GM19351 (cell line): ENCODE measurements around the gene SYCE1.
"Not testable (repeated sequence)": the region's sequence is repeated elsewhere in the genome, so short reads cannot be mapped to it uniquely, and the experiment has no call there.

Experiments used
- ATAC-seq: cut with Tn5 transposase; IDR thresholded peaks from one replicate; pipeline ENCODE4 v1.9.1; 2021; ENCODE audit warnings: mild to moderate bottlenecking, moderate library complexity; ENCODE audit not compliant: unreplicated experiment

The SYCE1 gene, protein sequence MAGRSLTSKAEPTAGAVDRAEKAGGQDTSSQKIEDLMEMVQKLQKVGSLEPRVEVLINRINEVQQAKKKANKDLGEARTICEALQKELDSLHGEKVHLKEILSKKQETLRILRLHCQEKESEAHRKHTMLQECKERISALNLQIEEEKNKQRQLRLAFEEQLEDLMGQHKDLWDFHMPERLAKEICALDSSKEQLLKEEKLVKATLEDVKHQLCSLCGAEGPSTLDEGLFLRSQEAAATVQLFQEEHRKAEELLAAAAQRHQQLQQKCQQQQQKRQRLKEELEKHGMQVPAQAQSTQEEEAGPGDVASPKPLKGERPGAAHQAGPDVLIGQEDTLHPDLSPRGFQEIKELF

DNA sequence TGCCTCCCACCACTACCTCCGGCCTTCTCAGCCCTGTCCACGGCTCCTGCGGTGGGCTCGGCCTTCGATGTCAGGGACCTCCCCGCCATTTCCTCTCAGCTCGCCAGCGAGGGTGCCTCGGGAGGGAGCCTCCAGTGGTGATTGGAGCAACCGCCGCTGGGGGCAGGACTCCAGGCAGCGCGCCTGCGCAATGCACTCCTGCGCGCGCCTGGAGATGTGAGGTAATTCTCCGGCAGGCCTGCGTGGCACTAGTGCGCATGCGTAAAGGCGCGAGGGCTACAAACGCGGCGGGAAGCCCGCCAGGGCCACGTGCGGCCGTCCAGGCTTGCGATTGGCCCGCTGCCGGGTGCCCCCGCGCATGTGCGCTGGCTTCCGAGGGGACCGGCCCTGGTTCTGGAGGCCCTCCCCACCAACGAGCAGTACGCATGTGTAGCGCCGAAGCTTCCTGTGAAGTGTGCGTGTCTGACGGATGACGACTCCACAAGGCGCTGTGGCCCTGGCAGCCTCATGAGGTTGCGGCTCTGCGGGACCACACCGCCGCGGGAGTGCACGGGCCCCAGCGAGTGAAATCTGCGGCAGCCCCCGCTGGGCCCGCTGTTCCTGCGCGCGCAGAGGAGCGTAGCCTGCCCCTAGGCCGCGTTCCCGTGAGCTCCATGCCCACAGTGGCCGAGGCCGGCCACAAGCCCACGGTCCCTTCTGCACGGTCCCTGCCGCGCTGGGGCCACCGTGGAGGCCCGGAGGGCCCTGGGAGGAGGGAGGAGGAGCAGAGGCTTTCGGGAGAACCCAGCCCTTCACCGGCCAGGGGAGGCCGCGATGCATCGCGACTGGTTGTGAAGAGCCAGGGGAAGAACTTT lies at the start of gene SYCE1:
TSS of gene SYCE1 (minus strand) at position 143 of the 854 bp plus-strand sequence. CDS start at position 89, 54 bp downstream.
- no peak for ATAC-seq

DNA sequence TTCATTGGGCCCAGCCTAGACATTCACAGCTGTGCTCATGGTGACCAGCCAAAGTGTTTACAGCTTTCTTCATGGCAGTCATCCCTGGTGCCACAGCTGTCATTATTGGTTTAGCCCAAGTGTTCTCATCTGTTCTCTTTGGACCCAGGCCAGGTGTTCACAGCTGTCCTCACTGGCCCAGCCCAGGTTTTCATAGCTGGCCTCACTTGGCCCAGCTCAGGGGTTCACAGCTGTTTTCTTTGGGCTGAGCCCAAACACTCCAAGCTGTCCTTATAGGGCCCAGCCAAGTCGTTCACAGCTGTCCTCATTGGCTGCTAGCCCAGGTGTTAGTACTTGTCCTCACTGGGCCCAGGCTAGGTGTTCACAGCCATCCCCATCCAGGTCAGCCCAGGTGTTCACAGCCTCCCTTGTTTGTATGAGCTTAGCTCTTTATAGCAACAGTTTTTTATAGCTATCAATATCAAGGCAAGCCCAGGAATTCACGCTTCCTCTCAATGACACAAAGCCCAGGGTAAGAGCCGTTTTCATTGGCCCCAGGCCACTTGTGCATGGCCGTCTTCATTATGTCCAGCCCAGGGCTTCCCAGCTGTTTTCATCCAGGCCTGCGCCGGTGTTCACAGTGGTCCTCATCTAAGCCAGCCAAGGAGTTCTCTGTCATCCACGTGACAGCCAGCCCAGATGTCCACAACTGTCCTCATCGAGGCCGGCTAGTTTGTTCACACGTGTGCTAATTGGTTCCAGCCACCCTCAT lies 49.6 kb upstream of the SYCE1 start:
- no peak for ATAC-seq

DNA sequence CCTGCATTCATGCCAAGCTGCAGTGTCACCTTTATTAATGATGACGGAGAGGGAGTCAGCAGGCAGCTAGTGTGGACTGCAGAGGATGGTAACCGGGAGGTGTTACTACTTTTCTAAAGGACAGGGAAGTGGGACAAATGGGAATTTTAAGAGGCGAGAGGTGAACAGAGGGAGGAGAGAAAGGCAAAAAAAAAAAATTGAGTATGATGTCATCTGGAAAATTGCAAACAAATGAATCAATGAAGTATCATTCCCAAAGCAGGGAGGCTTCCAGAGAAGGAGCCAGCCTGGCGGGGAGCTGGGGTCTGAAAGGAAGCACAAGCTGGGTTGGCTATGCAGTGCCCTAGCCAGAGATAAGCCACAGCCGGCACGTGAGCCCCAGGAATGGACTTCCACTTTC lies 48.3 kb upstream of the SYCE1 start:
- ATAC-seq, result no peak

DNA sequence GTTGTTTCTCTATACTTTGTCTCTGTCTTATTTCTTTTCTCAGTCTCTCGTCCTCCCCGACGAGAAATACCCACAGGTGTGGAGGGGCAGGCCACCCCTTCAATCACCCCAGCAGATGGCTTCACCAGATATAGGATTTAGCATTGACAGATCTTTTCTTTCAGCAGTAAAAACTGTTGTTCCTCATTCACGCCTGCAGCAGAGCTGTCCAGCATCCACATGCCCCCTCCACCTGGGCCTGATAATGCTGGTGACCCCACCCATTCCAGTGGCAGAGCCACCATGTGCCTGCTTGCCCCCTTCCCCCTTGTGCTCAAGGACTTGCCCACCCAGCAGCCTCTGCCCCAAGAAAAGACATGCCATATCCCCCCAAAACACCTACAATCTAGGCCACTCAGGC lies 45.7 kb upstream of the SYCE1 start:
- ATAC-seq, result no peak

DNA sequence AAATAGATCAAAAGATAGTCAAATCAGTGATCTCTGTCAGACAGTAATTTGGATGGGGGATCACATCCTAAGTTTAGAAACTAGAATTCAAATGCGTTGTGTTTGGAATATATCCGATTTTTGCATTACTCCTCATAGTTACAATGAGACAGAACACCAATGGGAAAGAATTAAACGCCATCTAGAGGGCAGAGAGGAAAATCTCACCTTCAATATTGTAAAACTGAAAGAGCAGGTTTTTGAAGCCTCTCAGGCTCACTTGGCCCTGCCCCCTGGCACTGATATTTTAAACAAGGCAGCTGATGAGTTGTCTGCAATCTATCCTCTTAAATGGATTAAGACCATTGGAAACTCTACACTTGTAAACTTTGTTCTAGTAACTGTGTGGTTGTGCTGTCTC lies 43.5 kb upstream of the SYCE1 start:
- ATAC-seq, result no peak

DNA sequence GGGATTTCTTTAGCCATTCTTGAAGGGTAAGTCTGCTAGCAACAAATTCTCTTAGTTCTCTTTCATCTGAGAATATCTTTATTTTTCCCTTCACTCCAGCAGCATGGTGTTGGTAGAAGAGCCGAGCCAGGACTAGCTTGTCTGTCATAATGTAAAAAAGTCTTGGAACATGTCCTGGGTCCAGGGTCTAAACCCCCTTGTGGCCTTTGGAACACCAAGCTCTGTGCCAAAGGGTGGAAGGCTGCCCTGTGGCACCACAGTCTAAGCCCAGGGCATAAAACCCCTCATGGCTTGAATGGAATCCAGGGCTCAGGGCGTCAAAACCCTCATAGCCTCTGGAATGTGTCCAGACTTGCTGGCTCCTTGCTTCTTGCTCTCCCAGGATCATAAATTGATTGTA lies 38.1 kb upstream of the SYCE1 start:
- ATAC-seq, result not testable (repeated sequence)

DNA sequence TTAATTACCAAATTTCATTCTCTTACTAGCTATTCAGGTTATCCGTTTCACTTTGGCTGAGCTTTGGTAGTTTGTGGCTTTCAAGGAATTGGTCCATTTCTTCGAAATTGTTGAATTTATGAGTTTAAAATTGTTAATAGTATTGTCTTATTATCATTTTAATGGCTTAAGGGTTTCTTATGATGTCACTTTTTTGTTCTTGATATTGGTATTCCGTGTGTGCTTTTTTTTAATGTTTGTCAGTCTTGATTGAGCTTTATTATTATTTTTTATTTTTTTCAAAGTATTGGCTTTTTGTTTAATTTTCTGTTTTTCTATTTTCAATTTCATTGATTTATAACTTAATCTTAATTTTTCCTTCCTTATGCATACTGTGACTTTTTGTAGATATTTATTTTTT lies 35.3 kb upstream of the SYCE1 start:
- no peak for ATAC-seq

DNA sequence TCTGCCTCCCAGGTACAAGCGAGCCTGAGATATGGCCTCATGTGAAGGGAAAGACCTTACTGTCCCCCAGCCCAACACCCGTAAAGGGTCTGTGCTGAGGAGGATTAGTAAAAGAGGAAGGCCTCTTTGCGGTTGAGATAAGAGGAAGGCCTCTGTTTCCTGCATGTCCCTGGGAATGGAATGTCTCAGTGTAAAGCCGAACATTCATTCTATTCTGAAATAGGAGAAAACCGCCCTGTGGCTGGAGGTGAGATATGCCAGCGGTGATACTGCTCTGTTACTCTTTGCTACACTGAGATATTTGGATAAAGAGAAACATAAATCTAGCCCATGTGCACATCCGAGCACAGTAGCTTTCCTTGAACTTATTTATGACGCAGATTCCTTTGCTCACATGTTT lies 34.5 kb upstream of the SYCE1 start:
- ATAC-seq, result not testable (repeated sequence)

DNA sequence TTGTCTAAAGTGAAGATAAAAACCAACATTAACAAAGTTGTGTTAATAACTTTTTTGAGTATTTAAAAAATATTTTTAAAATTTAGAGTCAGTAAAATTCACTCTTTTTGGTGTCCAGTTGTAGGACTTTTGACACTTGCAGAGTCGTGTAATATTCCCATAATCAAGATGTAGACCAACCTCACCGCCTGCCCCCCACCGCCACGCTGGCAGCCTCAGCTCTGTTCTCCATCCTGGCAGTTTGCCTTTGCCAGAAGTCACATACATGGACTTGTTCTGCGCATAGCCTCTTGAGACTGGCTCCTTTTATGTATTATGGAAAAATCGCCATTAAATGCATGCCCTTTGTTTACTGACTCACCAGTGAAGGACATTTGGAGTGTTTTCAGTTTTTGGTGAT lies 27.3 kb upstream of the SYCE1 start:
- no peak for ATAC-seq

DNA sequence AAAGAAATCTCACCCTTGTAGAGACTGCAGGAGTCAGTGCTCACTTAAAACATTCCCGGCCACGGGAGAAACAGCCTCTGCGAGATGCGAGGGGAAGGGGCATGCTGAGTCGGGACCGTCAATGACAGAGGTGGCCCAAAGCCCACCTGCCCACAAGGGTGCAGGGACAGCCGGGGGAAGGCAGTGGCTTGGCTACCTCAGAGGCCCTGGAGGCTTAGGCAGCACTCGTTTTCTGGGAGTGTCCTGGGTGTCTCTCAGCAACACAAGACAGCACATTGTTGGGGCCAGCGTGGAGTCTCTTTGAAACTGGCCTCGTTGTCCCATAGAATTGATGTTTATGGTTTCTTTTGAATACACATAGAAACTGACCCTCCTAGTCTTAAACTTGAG lies 25.6 kb upstream of the SYCE1 start:
- no peak for ATAC-seq

DNA sequence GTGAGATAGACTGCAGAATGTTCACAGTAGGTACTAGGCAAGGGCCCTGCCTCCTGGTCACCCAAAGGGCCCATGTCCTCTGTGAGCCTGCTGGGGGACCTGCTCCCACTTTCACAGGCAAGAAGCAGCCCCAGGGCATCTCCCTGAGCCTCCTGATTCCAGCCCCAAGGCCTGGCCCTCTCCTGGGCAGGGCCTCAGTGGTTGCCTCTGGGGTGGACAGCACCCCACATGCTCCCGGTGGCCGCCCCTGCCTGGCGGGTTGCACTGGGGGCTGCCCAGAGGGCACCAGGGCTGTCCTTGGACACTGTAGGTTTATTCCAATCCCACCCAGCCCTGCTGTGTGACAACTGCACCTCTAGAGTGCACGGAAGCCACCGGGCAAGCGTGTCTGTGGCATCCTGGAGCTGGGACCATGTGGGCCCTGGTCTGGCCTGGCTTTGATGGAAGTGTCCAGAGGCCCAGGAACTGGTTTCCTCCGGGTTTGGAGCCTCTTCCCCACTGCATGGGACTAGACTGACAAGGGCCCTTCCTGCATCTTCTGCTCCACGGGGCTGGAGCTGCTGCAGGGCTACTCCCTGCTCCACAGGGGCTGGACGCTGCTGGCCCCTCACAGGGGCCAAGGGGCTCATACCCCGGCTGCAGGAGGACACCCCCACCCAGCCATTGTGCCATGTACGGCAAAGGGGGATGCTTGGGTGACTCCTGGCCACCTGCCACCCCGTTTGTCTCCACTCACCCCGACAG lies 25.0 kb upstream of the SYCE1 start:
- no peak for ATAC-seq

DNA sequence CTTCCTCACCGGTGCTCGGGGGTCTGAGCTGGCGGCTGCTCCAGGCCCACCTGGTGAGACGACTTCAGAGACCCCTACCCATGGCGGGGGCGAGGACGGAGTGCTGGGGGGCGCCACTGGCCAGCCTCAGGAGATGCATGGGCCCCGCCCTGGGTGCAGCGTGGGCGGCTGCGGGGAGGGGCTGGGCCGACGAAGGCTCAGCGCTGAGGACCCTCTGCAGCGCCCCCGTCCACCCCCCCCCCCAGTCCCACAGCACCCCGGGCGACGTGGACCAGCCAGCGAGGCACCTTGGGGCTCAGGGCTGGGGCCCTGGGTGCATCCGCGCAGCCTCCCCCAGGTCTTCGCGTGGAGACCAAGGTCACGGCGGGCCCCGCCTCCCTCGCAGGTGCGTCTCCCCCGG lies 11.7 kb upstream of the SYCE1 start:
- not testable (repeated sequence) for ATAC-seq

DNA sequence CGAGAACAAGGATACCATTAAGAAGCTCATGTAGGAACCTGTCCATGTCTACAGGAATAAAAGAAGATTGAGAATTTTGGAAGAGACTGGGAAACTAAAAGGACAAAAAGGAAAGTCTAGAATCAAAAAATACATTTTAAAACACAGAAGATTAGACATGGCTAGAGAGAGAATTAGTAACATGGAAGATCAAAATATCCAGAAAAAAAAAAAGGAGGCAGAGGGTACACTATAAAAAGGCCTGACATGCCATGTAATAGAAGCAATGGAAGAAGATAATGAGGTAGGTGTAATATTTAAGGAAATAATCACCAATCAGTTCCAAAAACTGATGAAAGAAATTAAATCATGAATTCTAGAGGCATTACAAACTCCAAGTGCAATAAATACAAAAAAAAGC lies 8.1 kb upstream of the SYCE1 start:
- ATAC-seq, result not testable (repeated sequence)

DNA sequence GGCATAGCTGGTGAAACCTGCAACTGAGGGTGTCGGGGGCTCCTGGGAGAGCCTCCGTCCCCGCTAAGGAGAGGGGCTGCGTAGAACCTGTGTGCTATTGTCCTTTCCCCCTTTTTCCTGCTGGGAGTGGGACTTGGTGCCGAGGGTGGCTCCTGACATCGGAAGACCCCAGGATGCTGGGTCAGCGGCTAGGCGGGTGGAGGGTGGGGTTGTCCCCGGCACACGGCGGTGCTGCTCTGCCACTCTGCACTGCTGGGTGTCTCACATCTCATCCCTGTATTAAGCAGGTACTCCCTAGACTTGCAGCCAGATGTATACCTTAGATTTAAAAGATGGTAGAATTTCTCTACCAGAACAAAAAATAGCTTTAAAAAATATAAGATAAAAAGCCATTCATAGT lies 6.7 kb upstream of the SYCE1 start:
- ATAC-seq, result not testable (repeated sequence)

DNA sequence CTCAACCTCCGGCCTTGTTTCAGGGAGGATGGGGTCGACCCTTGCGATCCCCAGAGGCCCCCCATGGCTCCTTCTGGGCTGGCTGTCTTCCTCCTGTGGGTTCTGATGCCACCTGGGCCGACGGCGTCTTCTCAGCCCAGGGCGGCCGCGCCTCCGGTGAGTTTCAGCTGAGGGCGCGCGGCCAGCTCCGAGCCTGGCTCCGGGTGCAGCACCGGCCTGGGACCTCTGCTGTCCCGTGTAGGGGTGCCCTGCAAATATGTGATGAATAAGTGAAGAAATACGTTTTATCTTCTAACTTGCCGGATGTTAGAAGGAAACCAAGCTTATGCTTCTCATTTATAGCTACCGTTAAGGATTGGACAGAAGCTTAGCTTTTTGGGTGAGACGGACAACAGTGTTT lies 4.4 kb upstream of the SYCE1 start:
- ATAC-seq, result not testable (repeated sequence)

DNA sequence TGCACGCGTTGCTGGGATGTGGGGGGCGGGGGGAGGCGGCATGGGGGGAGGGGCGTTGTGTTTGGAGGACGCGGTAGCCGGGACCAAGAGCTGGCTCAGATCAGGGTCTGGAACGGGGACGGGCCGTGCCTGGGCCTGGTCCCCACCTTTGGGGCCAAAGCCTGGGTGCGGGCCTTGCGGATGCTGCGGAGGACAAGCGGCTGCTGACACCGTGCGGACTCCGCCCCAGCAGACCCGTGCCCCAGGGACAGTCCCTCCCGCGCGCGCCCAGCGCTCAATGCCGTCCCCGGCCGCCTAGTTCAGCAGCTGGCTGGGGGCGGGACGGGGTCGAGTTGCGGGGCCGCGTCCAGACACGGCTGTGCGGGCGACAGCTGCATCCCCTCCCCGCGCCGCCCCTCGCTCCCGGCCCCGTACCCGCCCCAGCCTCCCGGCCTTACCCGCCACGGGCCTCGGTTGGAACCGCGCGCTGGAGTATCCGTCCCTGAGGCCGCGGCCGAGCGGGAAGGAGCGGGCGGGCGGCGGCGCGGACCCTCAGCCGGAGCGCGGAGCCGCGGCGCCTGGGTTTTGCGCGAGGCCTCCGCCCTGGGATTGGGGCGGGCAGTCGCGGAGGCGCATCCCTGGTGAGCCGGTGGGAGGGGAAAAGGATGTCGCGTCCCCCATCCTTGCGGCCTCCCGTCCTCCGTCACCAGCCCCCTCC lies 3.6 kb upstream of the SYCE1 start:
- ATAC-seq, result not testable (repeated sequence)

DNA sequence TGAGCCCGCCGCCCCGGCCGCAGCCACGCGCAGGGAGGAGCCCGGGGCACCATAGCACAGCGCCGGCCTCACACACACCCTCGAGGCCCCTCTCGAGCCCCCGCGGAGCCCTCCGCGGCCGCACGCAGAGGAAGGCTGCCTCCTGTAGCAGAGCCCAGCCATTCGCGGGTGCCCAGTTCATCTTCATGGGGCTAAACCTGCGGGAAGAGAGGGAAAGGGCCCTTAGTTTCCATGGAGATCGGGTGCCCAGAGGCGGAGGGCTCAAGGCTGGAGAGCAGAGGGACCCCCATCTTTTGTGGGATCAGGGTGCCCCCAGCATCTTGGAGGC lies 2.9 kb upstream of the SYCE1 start:
- no peak for ATAC-seq

DNA sequence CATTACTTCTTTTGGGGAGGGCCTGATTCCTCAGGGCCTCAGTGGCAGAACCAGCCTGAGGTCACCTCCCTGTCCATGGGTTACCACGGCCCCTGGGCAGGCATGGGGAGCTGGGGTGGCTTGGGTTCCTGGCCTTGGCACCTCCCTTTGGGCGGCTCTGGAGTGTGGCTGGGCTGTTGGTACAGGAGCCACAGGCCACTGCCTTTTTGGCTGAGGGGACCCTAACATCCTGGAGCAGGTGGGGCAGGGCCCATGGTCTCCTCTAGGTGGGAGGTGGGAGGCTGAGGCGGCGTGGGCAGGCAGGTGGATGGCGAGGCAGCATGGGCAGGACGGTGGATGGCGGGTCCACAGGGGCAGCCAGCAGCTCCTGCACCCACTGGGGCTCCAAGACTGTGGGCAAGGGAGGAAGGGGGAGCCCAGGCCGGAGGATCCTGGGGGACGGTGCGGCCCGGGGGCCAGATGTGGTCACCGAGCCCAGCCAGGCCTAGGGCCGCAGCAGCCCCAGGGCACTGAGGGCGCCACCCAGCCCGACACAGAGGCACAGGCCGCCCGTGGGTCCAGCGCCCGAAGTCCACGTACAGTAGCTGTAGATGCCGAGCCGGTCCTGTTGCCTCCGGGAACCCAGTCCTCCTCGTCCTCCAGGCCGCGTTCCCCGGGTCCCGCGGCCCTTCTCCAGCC lies 2.4 kb upstream of the SYCE1 start:
- ATAC-seq, result no peak

DNA sequence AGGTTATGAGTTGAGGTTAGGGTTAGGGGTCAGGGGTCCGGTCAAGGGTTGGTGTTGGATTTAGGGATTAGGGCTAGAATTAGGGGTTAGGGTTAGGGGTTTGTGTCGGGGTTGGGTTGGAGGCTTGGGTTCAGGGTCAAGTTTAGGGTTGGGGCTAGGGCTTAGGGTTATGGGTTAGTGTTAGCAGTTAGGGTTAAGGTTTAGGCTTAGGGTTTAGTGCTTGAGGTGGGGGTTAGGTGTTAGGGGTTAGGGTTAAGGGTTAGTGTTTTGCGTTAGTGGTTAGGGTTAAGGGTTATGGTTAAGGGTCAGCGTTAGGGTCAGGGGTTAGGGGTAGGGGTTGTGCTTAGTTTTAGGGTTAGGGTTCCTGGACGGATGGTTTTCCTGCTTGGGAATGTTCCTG lies 1.7 kb upstream of the SYCE1 start:
- ATAC-seq, result no peak

DNA sequence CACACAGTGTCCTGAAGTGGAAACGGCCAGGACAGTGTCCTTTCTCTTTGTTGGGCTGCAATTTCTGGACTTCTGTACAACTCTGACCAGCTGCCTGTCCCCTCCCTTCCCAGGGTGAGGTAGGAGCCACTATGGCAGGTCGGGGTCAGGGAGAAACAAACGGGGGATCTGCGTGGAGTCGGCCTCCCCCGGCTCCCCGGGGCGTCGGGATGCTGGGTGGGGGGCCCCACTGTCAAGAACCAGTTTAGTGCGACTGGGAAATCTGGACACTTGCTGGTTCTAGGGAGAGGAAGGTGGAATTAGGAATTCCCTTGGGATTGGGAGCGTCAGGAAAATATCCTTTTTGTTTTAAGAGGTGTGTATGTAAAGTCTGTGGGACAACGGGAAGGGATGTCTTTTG lies 567 bp downstream of the SYCE1 start:
- ATAC-seq, result no peak
